Astrocyte (in vitro differentiated cells and primary cell): ENCODE results near the gene SYCE3. TPM values are rescaled to one million over a fixed set of nuclear protein-coding genes. Genes with fewer than 3 reads are reported as not detected.

Source experiments
- DNase-seq: peaks from one replicate; pipeline ENCODE4 v3.0.0-alpha.2; 2010; ENCODE audit warnings: low read depth
- FAIRE-seq: peaks from 2 replicates; lab custom pipeline; 2011; peaks lifted over from hg19 to GRCh38; lab: Jason Lieb, UNC
- H2AFZ ChIP-seq: 2 replicates; pipeline ENCODE4 v1.6.0; 2012; ENCODE audit warnings: low read depth, low read length, inconsistent platforms
- H3K27ac ChIP-seq: 2 replicates; pipeline ENCODE4 v1.5.1; 2011; ENCODE audit warnings: low read depth, low read length, inconsistent platforms
- H3K27me3 ChIP-seq: 2 replicates; pipeline ENCODE4 v1.6.0; 2011; ENCODE audit warnings: low read length, inconsistent platforms; ENCODE audit not compliant: insufficient read depth
- H3K36me3 ChIP-seq: 2 replicates; pipeline ENCODE4 v1.5.1; 2011; ENCODE audit warnings: low read length, inconsistent platforms; ENCODE audit not compliant: insufficient read depth
- H3K4me1 ChIP-seq: 2 replicates; pipeline ENCODE4 v1.5.1; 2011; ENCODE audit warnings: low read length, inconsistent platforms; ENCODE audit not compliant: insufficient read depth
- H3K4me2 ChIP-seq: 2 replicates; pipeline ENCODE4 v1.6.0; 2012; ENCODE audit warnings: low read length, inconsistent platforms
- H3K4me3 ChIP-seq: 2 replicates; pipeline ENCODE4 v1.5.1; 2011; ENCODE audit warnings: low read depth, mild to moderate bottlenecking, low read length, inconsistent platforms; ENCODE audit not compliant: insufficient read depth
- H3K79me2 ChIP-seq: 2 replicates; pipeline ENCODE4 v1.6.0; 2012; ENCODE audit warnings: mild to moderate bottlenecking, low read length, inconsistent platforms; ENCODE audit not compliant: insufficient read depth
- H3K9ac ChIP-seq: 2 replicates; pipeline ENCODE4 v1.6.0; 2012; ENCODE audit warnings: mild to moderate bottlenecking, low read length, inconsistent platforms
- H3K9me3 ChIP-seq: 2 replicates; pipeline ENCODE4 v1.5.1; 2012; ENCODE audit warnings: low read depth, mild to moderate bottlenecking, low read length, inconsistent platforms; ENCODE audit not compliant: insufficient read depth
- H4K20me1 ChIP-seq: 2 replicates; pipeline ENCODE4 v1.6.0; 2012; ENCODE audit warnings: low read length, inconsistent platforms; ENCODE audit not compliant: insufficient read depth
- H3K27ac Mint-ChIP-seq: one replicate; pipeline ENCODE4 v1.8.0; 2021; ENCODE audit warnings: mild to moderate bottlenecking, mixed read lengths; ENCODE audit not compliant: unreplicated experiment
- H3K27me3 Mint-ChIP-seq: one replicate; pipeline ENCODE4 v1.8.0; 2021; ENCODE audit warnings: low read depth, mixed read lengths; ENCODE audit not compliant: unreplicated experiment
- H3K36me3 Mint-ChIP-seq: one replicate; pipeline ENCODE4 v1.8.0; 2021; ENCODE audit warnings: low read depth, mixed read lengths; ENCODE audit not compliant: unreplicated experiment
- H3K4me1 Mint-ChIP-seq: one replicate; pipeline ENCODE4 v1.8.0; 2021; ENCODE audit warnings: low read depth, mixed read lengths; ENCODE audit not compliant: unreplicated experiment
- H3K4me3 Mint-ChIP-seq: one replicate; pipeline ENCODE4 v1.8.0; 2021; ENCODE audit warnings: mild to moderate bottlenecking, moderate library complexity, mixed read lengths; ENCODE audit not compliant: unreplicated experiment
- H3K9me3 Mint-ChIP-seq: one replicate; pipeline ENCODE4 v1.8.0; 2021; ENCODE audit warnings: mild to moderate bottlenecking, mixed read lengths; ENCODE audit not compliant: unreplicated experiment
- CTCF ChIP-seq: IDR thresholded peaks from 2 replicates; pipeline ENCODE4 v1.5.1; 2011; ENCODE audit warnings: low read depth, mild to moderate bottlenecking, inconsistent platforms, low read length, moderate library complexity; ENCODE audit not compliant: insufficient read depth
- EZH2 ChIP-seq: IDR thresholded peaks from 2 replicates; pipeline ENCODE4 v1.6.1; 2012; ENCODE audit warnings: mild to moderate bottlenecking, low read length, inconsistent platforms; ENCODE audit not compliant: insufficient read depth
- total RNA-seq: library from RNA; stranded (reverse); gene quantifications from 2 replicates; pipeline ENCODE4 v1.2.1, GENCODE V29; 2021

The SYCE3 gene
- total RNA-seq, 1 donor from 2014 or later, result not detected

- FAIRE-seq, result no peak
- no peak for DNase-seq
- Histone ChIP-seq H3K9me3 (no peaks in the 10 kb centered on the region), H3K4me2 (no peak overlapping the region), H3K4me3 (no peak overlapping the region), H3K9ac (no peak overlapping the region), H2AFZ (no peak overlapping the region), H4K20me1 (no peaks in the 10 kb centered on the region), H3K4me1 (no peaks in the 10 kb centered on the region), H3K27me3 (peaks cover 8% of the 10 kb centered on the region), H3K79me2 (no peaks in the 10 kb centered on the region), H3K27ac (no peak overlapping the region), H3K36me3 (no peaks in the 10 kb centered on the region)
- TF ChIP-seq EZH2 (no peak), CTCF (no peak)
- H3K27ac Mint-ChIP-seq, result no peak overlapping the region
- peaks cover 37% of the 10 kb centered on the region for H3K36me3 Mint-ChIP-seq
- H3K27me3 Mint-ChIP-seq, result peaks cover 12% of the 10 kb centered on the region
- H3K9me3 Mint-ChIP-seq, result peaks cover 1% of the 10 kb centered on the region
- H3K4me3 Mint-ChIP-seq, result no peak overlapping the region
- H3K4me1 Mint-ChIP-seq, result no peaks in the 10 kb centered on the region
These were observed 6.3 kb upstream of the SYCE3 start for GRCh38 chr22:50569041-50569459.

- Histone ChIP-seq H3K9ac (no peak overlapping the region), H3K4me2 (no peak overlapping the region), H4K20me1 (no peaks in the 10 kb centered on the region), H2AFZ (no peak overlapping the region), H3K79me2 (no peaks in the 10 kb centered on the region), H3K27ac (no peak overlapping the region), H3K36me3 (no peaks in the 10 kb centered on the region), H3K9me3 (no peaks in the 10 kb centered on the region), H3K27me3 (peaks cover 8% of the 10 kb centered on the region), H3K4me3 (no peak overlapping the region), H3K4me1 (no peaks in the 10 kb centered on the region)
- Mint-ChIP-seq H3K4me3 (no peak overlapping the region), H3K4me1 (no peaks in the 10 kb centered on the region), H3K27ac (no peak overlapping the region), H3K36me3 (peaks cover 37% of the 10 kb centered on the region), H3K9me3 (peaks cover 1% of the 10 kb centered on the region), H3K27me3 (peaks cover 15% of the 10 kb centered on the region)
- TF ChIP-seq CTCF (no peak), EZH2 (no peak)
- no peak for DNase-seq
- no peak for FAIRE-seq
These were observed 5.9 kb upstream of the SYCE3 start for GRCh38 chr22:50568626-50569025.

GRCh38 chr22:50567721-50568252, 5.1 kb upstream of the SYCE3 start:
- Histone ChIP-seq H3K27me3 (peaks cover 13% of the 10 kb centered on the region), H3K4me2 (no peak overlapping the region), H4K20me1 (no peaks in the 10 kb centered on the region), H3K4me1 (peaks cover 4% of the 10 kb centered on the region), H2AFZ (no peak overlapping the region), H3K79me2 (no peaks in the 10 kb centered on the region), H3K9ac (no peak overlapping the region), H3K36me3 (no peaks in the 10 kb centered on the region), H3K27ac (no peak overlapping the region), H3K9me3 (no peaks in the 10 kb centered on the region), H3K4me3 (no peak overlapping the region)
- DNase-seq, result no peak
- H3K27ac Mint-ChIP-seq, result no peak overlapping the region
- H3K4me1 Mint-ChIP-seq, result no peaks in the 10 kb centered on the region
- H3K4me3 Mint-ChIP-seq, result no peak overlapping the region
- peaks cover 36% of the 10 kb centered on the region for H3K36me3 Mint-ChIP-seq
- no peak for FAIRE-seq
- peaks cover 1% of the 10 kb centered on the region for H3K9me3 Mint-ChIP-seq
- no peak for TF ChIP-seq CTCF
- no peak for TF ChIP-seq EZH2
- H3K27me3 Mint-ChIP-seq, result peaks cover 22% of the 10 kb centered on the region
